ENCODE results near the gene CIT.
"Not testable (repeated sequence)": the region's sequence is repeated elsewhere in the genome, so short reads cannot be mapped to it uniquely, and the experiment has no call there.

Gene CIT

DNA sequence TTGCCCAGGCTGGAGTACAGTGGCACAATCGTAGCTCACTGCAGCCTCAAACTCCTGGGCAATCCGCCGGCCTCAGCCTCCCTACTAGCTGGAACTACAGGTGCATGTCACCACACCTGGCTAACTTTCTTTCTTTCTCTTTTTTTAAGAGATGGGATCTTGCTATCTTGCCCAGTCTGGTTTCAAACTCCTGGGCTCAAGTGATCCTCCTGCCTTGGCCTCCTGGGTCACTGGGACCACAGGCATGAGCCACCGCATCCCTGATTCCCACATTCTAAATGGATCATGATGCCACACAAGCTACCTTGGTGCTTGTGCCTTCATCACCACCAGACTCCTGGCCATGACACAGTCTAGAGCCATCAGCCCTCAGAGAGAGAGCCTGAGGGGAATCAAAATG is 165.4 kb downstream of the CIT start:
- ChIA-PET POLR2A (no interaction called here), CTCF (interaction anchor here (1.7 kb wide), 1 partner anchor 12 kb away, joined by 3 read pairs; no protein-coding TSS in a partner anchor)
- DNase-seq (ENCODE audit: extremely low spot score), result no peak
- TF ChIP-seq, protein P1, sequence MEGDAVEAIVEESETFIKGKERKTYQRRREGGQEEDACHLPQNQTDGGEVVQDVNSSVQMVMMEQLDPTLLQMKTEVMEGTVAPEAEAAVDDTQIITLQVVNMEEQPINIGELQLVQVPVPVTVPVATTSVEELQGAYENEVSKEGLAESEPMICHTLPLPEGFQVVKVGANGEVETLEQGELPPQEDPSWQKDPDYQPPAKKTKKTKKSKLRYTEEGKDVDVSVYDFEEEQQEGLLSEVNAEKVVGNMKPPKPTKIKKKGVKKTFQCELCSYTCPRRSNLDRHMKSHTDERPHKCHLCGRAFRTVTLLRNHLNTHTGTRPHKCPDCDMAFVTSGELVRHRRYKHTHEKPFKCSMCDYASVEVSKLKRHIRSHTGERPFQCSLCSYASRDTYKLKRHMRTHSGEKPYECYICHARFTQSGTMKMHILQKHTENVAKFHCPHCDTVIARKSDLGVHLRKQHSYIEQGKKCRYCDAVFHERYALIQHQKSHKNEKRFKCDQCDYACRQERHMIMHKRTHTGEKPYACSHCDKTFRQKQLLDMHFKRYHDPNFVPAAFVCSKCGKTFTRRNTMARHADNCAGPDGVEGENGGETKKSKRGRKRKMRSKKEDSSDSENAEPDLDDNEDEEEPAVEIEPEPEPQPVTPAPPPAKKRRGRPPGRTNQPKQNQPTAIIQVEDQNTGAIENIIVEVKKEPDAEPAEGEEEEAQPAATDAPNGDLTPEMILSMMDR (IDR thresholded peaks at IDR 0.05; ENCODE audit: control extremely low read depth, extremely low read depth, low read depth, missing control alignments), result no peak

DNA sequence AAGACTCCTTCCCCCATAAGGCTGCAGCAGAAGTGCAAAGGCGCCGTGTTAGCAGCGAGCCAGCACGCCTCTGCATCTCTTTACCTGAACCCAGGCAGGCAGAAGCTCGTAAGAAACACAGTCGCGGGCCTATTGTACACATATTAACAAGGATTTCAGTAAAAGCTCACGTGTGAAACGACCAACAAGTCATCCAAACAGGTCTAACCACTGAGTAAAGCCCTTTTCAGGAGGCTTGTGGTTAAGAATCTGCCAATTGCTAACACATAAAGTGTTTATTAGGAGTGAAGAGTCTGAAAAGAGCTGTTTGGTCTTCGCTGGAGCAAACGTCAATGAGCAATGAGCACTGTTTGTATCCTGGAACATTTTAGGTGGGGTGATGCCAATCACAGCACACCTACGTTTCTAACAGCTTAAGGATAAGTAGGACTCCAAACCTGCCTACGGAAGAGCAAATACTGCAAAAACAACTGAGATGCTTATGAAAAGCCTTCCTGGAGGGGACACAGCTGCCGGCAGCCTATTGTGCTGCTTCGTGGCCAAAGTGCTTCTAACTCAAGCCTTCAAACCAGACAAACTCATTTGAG is 166.1 kb downstream of the CIT start:
- POLR2A ChIA-PET, result no interaction called here

DNA sequence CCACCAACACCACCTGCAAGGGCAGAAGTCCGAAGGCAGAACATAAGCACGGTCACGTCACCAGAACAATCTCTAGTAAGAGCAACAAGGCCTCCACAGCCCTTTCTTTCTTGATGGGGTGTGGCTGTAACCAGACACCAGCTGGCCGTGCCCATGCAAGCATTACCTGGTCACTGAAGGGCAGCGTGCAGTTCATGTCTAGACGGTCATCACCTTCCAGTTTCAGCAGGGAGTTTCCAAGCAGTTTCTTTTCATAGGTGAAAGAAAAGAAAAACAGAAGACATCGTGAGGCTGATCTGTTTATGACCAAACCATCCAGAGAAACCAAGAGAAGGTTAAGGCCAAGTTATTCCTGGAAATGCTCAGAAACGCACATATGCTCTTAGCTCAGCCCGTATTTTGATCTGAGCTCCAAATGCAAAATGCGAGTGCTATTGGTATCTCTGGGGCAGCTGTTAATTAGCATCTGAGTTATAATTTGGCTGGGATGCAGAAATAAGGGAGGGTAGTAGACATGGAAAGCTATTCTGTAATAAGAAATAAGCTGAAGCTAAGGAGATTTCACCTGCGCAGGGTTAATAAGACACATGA is 166.7 kb downstream of the CIT start:
- no peak for DNase-seq (ENCODE audit: extremely low spot score)
- TF ChIP-seq, protein P1 (IDR thresholded peaks at IDR 0.05; ENCODE audit: control extremely low read depth, extremely low read depth, low read depth, missing control alignments), result no peak
- POLR2A ChIA-PET, result no interaction called here
- CTCF ChIA-PET, result interaction anchor here (0.7 to 1.7 kb wide), 5 partner anchors 11 to 23 kb away, joined by 3 to 4 read pairs (median 3); no protein-coding TSS in a partner anchor

More for the DNA sequence above, 166.1 kb downstream of the CIT start:
- TF ChIP-seq, protein P1 (IDR thresholded peaks at IDR 0.05; ENCODE audit: control extremely low read depth, extremely low read depth, low read depth, missing control alignments), result no peak
- CTCF ChIA-PET, result interaction anchor here (0.7 to 1.7 kb wide), 4 partner anchors 11 to 23 kb away, joined by 3 to 4 read pairs (median 3); no protein-coding TSS in a partner anchor
- DNase-seq (ENCODE audit: extremely low spot score), result no peak

DNA sequence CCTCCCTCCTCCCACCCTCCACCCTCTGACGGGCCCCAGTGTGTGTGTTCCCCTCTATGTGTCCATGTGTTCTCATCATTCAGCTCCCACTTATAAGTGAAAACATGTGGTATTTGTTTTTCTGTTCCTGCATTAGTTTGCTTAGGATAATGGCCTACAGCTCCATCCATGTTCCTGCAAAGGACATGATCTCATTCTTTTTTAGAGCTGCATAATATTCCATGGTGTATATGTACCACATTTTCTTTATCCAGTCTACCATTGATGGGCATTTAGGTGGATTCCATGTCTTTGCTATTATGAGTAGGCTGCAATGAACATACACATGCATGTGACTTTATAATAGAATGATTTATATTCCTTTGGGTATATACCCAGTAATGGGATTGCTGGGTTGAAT is 170.7 kb downstream of the CIT start:
- POLR2A ChIA-PET; CTCF ChIA-PET; DNase-seq (ENCODE audit: extremely low spot score): not testable (repeated sequence)

DNA sequence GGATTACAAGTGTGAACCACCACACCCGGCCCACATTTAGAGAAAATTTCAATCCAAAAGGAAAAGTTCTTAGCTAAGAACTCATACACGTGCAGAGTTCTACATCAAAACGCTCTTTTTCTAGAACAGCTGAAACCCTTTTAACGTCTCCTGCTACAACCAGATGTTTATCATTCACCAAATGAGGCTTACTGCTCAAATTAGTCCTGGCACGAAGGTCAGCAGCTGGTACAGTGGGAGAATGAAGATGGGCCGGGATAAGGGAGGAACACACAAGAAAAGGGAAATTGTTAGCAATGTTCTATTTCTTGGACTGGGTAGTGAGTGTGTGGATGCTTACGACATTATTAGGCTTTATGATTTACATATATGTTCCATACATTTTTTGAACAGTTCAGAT is 171.9 kb downstream of the CIT start:
- TF ChIP-seq, protein P1 (IDR thresholded peaks at IDR 0.05; ENCODE audit: control extremely low read depth, extremely low read depth, low read depth, missing control alignments), result no peak
- ChIA-PET CTCF (no interaction called here), POLR2A (no interaction called here)
- DNase-seq (ENCODE audit: extremely low spot score), result no peak

DNA sequence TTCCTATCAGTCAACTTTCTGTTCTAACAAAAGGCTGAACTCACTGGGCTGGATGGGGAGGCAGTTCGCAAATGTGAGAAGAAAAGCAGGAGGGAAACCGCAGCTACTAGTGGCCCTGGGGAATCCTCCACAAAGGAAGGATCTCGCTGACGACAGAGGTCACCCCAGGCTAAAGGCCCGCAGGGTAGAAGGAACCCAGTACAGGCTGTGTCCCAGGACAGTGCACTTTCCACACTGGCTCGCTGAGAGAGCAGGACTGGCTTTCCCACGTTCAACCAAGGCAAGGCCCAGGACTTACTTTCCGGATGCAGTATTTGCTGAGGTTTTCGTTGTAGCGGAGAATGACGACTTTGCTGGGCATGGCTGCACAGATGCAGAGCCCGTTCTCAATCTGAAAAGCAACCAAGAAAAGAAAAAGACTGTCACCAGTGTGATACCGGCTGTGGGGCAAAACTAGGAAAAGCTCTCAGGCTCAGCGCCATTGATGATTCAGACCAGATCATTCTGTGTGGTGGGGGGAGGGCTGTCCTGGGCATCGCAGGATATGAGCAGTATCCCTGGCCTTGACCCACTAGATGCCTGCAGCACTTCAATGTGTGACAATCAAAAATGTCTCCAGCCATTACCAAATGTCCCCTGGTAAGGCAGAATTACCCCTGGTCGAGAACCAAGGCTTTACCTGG is 172.9 kb downstream of the CIT start:
- TF ChIP-seq, protein P1 (IDR thresholded peaks at IDR 0.05; ENCODE audit: control extremely low read depth, extremely low read depth, low read depth, missing control alignments), result no peak
- CTCF ChIA-PET, result interaction anchor here (0.9 kb wide), 1 partner anchor 9 kb away, joined by 4 read pairs; no protein-coding TSS in a partner anchor
- POLR2A ChIA-PET, result no interaction called here
- DNase-seq (ENCODE audit: extremely low spot score), result no peak

DNA sequence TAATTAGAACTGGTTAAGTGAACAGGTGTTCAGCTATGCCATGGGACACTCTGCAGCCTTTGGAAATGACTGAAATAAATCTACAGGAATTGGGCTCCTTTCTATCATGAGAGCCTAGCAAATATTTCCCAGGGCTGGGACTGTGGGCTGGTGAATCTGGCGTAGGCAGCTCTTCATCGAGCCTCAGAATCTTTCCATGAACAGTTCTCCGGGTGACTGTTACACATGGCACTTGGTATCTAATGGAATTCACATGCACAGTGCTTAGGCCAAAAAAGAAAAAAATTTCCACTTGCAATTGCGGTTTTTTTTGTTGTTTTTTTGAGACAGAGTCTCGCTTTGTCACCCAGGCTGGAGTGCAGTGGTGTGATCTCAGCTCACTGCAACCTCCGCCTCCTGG is 177.0 kb downstream of the CIT start:
- POLR2A ChIA-PET, result interaction anchor here (0.5 kb wide), 1 partner anchor 585 kb away, joined by 3 read pairs; no protein-coding TSS in a partner anchor
- TF ChIP-seq, protein P1 (IDR thresholded peaks at IDR 0.05; ENCODE audit: control extremely low read depth, extremely low read depth, low read depth, missing control alignments), result no peak
- no peak for DNase-seq (ENCODE audit: extremely low spot score)
- CTCF ChIA-PET, result interaction anchor here (0.7 to 2.1 kb wide), 2 partner anchors 11 to 12 kb away, joined by 3 to 5 read pairs; no protein-coding TSS in a partner anchor

All from GM10248 (cell line).